Esophagus muscularis mucosa (tissue), 4 donors: ENCODE data around the gene RNF175. TPM values are rescaled to one million over a fixed set of nuclear protein-coding genes. Genes with fewer than 3 reads are reported as not detected.
A peak's percentile ranks its signal among the peaks of the same experiment; 100 is the strongest.

Source experiments
- DNase-seq: peaks from one replicate; pipeline ENCODE4 v3.0.0-alpha.2; 2017; ENCODE audit errors: extremely low spot score
- H3K27ac ChIP-seq, 4 donors: fragments of 200-600 bp; sonication (generic); replicated peaks in 1 of 4; 1 replicate in 3 of 4; 2 replicates in 1 of 4; pipeline ENCODE4 v1.5.1; 2016 to 2019; ENCODE audit warnings: mild to moderate bottlenecking in 1 of 4
- H3K27me3 ChIP-seq, 4 donors: fragments of 200-600 bp; sonication (generic); one replicate each; pipeline versions ENCODE4 v1.5.1 to v1.6.0; 2016 to 2019
- H3K36me3 ChIP-seq, 4 donors: fragments of 200-600 bp; sonication (generic); one replicate each; pipeline ENCODE4 v1.5.1; 2016 to 2019
- H3K4me1 ChIP-seq, 4 donors: fragments of 200-600 bp; sonication (generic); one replicate each; pipeline ENCODE4 v1.5.1; 2016 to 2019
- H3K4me3 ChIP-seq, 4 donors: fragments of 200-600 bp; sonication (generic); 1 replicate in 2 of 4; 2 replicates in 2 of 4; pipeline ENCODE4 v1.5.1; 2016 to 2019; ENCODE audit warnings: mild to moderate bottlenecking in 4 of 4, moderate library complexity in 1 of 4
- H3K9me3 ChIP-seq, 4 donors: fragments of 200-600 bp; sonication (generic); 1 replicate in 3 of 4; 2 replicates in 1 of 4; pipeline ENCODE4 v1.5.1; 2016 to 2019
- EP300 ChIP-seq: sonication (generic); formaldehyde crosslinking; IDR thresholded peaks from one replicate; pipeline ENCODE4 v1.6.1; 2017; ENCODE audit warnings: antibody characterized with exemption
- POLR2A ChIP-seq: fragments of 450-650 bp; IDR thresholded peaks from one replicate; pipeline ENCODE4 v1.6.1; 2017; ENCODE audit warnings: antibody characterized with exemption, moderate library complexity, mild to moderate bottlenecking, low read depth
- POLR2AphosphoS5 ChIP-seq, 2 donors: sonication (generic); formaldehyde crosslinking; IDR thresholded peaks; one replicate each; pipeline ENCODE4 v1.6.1; 2017; ENCODE audit warnings: antibody characterized with exemption in 2 of 2
- WGBS: methylation state at CpG from one replicate; pipeline ENCODE4 v1.1.5; 2018; 5-methylcytosine and 5-hydroxymethylcytosine counted together
- intact Hi-C: fragments of 100-400 bp; cut with DNase I; formaldehyde crosslinking; loops from one replicate; pipeline ENCODE4 v1.15.1; 2023
- total RNA-seq, 4 donors: library from RNA; depleted of rRNA; stranded (reverse); fragments of >200 nt; gene quantifications; one replicate each; pipeline versions ENCODE4 v1.1.0 to v1.2.1, GENCODE V29; 2016
- TF ChIP-seq, protein P1 (sequence below), 3 experiments: fragments of 200-600 bp in 2 of 3; fragments of 450-650 bp in 1 of 3; sonication (generic) in 2 of 3; IDR thresholded peaks; one replicate each; pipeline ENCODE4 v1.5.1; 2017 to 2019; ENCODE audit warnings: antibody characterized with exemption in 3 of 3, mild to moderate bottlenecking in 2 of 3, moderate library complexity in 1 of 3

The RNF175 gene
- total RNA-seq, 4 donors from 2014 or later = 0.19 to 1.4 (median 0.50) TPM; not detected in 1

DNA sequence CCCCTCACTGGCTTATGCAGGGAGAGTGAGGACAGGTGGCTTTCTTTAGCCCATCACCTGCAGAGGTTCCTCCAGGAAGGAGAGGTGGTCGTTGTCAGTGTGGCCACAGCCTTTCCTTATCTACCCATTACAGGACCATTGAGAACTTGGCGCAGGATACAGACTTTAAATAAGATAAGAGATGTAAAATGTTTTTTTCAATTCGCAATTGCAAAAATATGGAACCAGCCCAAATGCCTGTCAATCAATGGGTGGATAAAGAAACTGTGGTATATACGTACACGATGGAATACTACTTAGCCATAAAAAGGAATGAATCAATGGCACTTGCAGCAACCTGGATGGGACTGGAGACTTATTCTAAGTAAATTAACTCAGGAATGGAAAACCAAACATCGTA lies 6.9 kb upstream of the RNF175 start:
- 92% methylated on average over 6 of the region's 6 CpGs for WGBS
- H3K9me3 ChIP-seq = no peaks in the 10 kb centered on the region
- peak; percentile 72 for DNase-seq
- intact Hi-C loops = no loop called here
- H3K27ac ChIP-seq = no peak overlapping the region
- no peaks in the 10 kb centered on the region for H3K4me1 ChIP-seq
- no peaks in the 10 kb centered on the region for H3K36me3 ChIP-seq
- no peaks in the 10 kb centered on the region for H3K27me3 ChIP-seq
- H3K4me3 ChIP-seq = no peak overlapping the region
- TF ChIP-seq POLR2AphosphoS5 (IDR thresholded peaks at IDR 0.05) = no peak

DNA sequence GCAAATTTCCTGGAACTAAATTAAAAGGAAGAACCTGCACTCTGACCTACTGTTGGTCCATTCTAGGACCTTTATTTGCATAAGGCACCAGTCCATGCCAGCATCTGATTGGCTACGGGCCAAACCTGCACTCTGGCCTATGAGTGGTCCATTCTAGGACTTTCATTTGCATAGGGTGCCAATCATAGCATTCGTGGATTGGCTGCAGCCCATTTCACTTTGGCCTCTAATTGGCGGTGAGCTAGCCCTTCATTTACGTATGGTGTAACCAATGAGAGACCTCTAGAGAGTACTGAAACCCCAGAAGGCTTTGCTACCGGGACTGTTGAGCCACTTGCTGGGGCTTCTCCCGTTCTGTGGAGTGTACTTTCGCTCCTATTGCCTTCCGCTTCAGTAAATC lies 6.1 kb upstream of the RNF175 start:
- Histone ChIP-seq H3K36me3 (no peaks in the 10 kb centered on the region), H3K4me3 (no peak overlapping the region), H3K4me1 (no peaks in the 10 kb centered on the region), H3K27ac (no peak overlapping the region), H3K27me3 (no peaks in the 10 kb centered on the region), H3K9me3 (no peaks in the 10 kb centered on the region)
- TF ChIP-seq POLR2A (no peak), EP300 (no peak), POLR2AphosphoS5 (IDR thresholded peaks at IDR 0.05) (no peak)
- TF ChIP-seq, protein P1, sequence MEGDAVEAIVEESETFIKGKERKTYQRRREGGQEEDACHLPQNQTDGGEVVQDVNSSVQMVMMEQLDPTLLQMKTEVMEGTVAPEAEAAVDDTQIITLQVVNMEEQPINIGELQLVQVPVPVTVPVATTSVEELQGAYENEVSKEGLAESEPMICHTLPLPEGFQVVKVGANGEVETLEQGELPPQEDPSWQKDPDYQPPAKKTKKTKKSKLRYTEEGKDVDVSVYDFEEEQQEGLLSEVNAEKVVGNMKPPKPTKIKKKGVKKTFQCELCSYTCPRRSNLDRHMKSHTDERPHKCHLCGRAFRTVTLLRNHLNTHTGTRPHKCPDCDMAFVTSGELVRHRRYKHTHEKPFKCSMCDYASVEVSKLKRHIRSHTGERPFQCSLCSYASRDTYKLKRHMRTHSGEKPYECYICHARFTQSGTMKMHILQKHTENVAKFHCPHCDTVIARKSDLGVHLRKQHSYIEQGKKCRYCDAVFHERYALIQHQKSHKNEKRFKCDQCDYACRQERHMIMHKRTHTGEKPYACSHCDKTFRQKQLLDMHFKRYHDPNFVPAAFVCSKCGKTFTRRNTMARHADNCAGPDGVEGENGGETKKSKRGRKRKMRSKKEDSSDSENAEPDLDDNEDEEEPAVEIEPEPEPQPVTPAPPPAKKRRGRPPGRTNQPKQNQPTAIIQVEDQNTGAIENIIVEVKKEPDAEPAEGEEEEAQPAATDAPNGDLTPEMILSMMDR (IDR thresholded peaks at IDR 0.05) = no peak
- intact Hi-C loops = no loop called here
- 90% methylated on average over 8 of the region's 8 CpGs for WGBS
- no peak for DNase-seq

DNA sequence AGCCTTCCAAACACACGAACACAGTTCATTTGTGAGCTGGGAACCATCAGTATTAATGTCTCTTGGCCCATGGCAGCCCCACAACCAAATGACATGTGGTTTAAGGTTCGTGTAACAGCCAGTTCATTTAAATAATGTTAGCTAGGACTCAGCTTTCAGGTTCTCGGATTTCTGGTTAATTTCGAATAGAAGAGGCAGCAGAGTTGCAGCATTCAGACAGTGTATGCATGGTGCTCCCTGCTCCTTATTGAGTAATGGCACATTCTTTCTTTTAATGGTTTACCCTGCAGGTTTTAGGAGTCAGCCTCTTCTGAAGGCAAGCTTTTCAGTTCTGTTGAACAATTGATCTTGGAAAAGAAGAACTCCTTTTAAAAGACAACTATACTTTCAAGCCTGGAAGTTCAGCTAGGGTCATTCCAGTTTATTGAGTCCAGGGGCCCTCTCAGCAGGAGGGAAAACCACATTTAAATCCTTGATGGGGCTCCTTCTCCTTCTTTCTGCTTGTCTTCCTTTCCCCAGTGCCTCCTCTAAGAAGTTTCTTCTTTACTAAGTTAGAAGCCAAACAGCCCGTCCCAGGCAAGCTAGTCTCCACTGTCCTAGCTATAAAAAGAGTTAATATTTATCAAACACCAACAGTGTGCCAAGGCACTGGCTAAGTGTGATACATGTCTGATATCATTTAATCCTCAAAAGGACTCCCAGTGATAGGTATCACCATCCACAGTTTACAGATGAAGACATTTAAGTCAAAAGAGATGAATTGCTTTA lies 5.0 kb upstream of the RNF175 start:
- DNase-seq = peak; percentile 70
- 56% methylated on average over 5 of the region's 5 CpGs for WGBS
- Histone ChIP-seq H3K27ac (no peak overlapping the region), H3K4me1 (peaks cover 0 to 6% (median 5%) of the 10 kb centered on the region in 4 donors), H3K36me3 (no peaks in the 10 kb centered on the region), H3K27me3 (peaks cover 0 to 9% (median 2%) of the 10 kb centered on the region in 4 donors), H3K9me3 (no peaks in the 10 kb centered on the region), H3K4me3 (no peak overlapping the region)
- no peak for TF ChIP-seq POLR2AphosphoS5 (IDR thresholded peaks at IDR 0.05)
- TF ChIP-seq POLR2A = no peak
- TF ChIP-seq EP300 = no peak
- TF ChIP-seq, protein P1 (IDR thresholded peaks at IDR 0.05) = no peak
- intact Hi-C loops = no loop called here

DNA sequence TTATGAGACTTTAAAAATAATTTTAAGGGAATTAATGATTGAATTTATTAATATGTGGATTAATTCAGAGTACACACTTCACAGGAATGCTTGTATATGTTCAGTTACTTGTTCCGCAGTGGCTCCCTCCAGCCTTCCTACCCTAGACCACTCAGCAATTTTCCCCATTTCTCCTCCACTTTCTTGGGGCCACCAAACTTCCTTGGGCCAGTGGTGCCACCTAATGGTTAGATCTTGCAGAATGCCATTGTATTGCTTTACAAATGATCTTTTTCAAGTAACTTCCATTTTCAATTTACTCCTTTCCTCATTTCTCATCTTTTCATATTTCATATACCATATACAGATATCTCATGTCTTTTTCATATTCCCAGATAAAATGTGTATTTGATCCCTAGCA lies 3.6 kb upstream of the RNF175 start:
- H3K4me1 ChIP-seq = peaks cover 3 to 13% (median 13%) of the 10 kb centered on the region in 4 donors
- TF ChIP-seq, protein P1 (IDR thresholded peaks at IDR 0.05) = no peak
- TF ChIP-seq EP300 = no peak
- no peak for TF ChIP-seq POLR2A
- TF ChIP-seq POLR2AphosphoS5 (IDR thresholded peaks at IDR 0.05) = no peak
- 98% methylated on average over 1 of the region's 1 CpG for WGBS
- peaks cover 0 to 19% (median 11%) of the 10 kb centered on the region in 4 donors for H3K27me3 ChIP-seq
- intact Hi-C loops = no loop called here
- H3K27ac ChIP-seq = no peak overlapping the region
- no peaks in the 10 kb centered on the region for H3K36me3 ChIP-seq
- no peaks in the 10 kb centered on the region for H3K9me3 ChIP-seq
- no peak overlapping the region for H3K4me3 ChIP-seq
- peak; percentile 64 for DNase-seq

DNA sequence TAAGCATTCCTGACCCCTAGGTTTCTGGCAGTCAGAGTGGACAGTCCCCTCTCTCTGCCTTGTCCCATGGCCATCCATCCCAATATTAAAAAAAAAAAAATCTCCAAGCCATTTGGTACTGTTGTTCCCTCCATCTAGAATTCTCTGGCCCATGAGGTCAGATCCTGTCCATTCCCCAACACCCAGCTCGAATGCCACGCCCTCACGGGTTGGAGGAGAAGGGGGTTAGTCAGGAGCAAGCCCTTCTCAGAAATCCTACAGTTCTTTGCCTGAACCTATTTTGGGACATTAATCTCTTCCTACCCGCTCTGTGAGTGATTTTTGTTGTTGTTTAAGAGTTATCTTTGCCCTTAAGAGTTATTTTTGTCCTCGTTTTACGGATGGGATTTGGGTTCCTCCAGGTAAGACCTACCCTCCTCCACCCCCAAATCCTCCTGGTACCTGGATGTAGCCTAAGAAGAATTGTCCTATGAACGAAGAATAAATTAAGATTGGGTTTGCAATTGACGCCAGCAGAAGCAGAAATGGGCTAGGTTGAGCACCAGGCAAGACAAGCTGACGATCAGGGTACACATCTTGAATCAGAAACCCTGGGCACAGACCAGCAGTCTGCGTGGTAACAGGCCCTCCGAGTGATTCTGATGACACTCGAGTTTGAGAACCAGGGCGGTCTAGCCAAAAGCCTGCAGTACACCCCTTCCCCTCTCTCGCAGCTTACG lies 977 bp downstream of the RNF175 start:
- Histone ChIP-seq H3K9me3 (no peaks in the 10 kb centered on the region), H3K27ac (no peak overlapping the region), H3K4me1 (peaks cover 3 to 13% (median 13%) of the 10 kb centered on the region in 4 donors), H3K4me3 (peak overlapping the region; percentile 55 to 69 (median 60)), H3K27me3 (peaks cover 0 to 21% (median 11%) of the 10 kb centered on the region in 4 donors), H3K36me3 (no peaks in the 10 kb centered on the region)
- intact Hi-C loops = no loop called here
- TF ChIP-seq, protein P1 (IDR thresholded peaks at IDR 0.05) = no peak
- TF ChIP-seq POLR2AphosphoS5 (IDR thresholded peaks at IDR 0.05) (no peak), EP300 (no peak), POLR2A (no peak)
- DNase-seq = no peak
- WGBS = 64% methylated on average over 15 of the region's 15 CpGs
